Keratinocyte (primary cell): ENCODE results near the gene PRR11. TPM values are rescaled to one million over a fixed set of nuclear protein-coding genes. Genes with fewer than 3 reads are reported as not detected.
"Not testable (repeated sequence)": the region's sequence is repeated elsewhere in the genome, so short reads cannot be mapped to it uniquely, and the experiment has no call there.

ENCODE experiments used
- DNase-seq: peaks from one replicate; pipeline ENCODE4 v3.0.0-alpha.2; 2011; ENCODE audit warnings: low read depth, missing footprints, low spot score
- FAIRE-seq: peaks from 2 replicates; lab custom pipeline; 2011; peaks lifted over from hg19 to GRCh38; lab: Jason Lieb, UNC
- H2AFZ ChIP-seq: 2 replicates; pipeline ENCODE4 v1.6.0; 2012; ENCODE audit warnings: low read length, control low read depth, inconsistent platforms; ENCODE audit not compliant: control insufficient read depth
- H3K27ac ChIP-seq: 2 replicates; pipeline ENCODE4 v1.5.1; 2011; ENCODE audit warnings: low read length; ENCODE audit not compliant: control insufficient read depth, insufficient read depth
- H3K27me3 ChIP-seq: 3 replicates; pipeline ENCODE4 v1.6.0; 2011; ENCODE audit warnings: low read length; ENCODE audit not compliant: control insufficient read depth, insufficient read depth; ENCODE audit errors: extremely low read depth
- H3K36me3 ChIP-seq, 2 experiments: 2 replicates in 1 of 2; 3 replicates in 1 of 2; pipeline ENCODE4 v1.5.1; 2011; ENCODE audit warnings: low read length in 2 of 2, mild to moderate bottlenecking in 1 of 2; ENCODE audit not compliant: control insufficient read depth in 2 of 2, insufficient read depth in 2 of 2; ENCODE audit errors: extremely low read depth in 1 of 2
- H3K4me1 ChIP-seq: 3 replicates; pipeline ENCODE4 v1.5.1; 2011; ENCODE audit warnings: low read length; ENCODE audit not compliant: control insufficient read depth, insufficient read depth; ENCODE audit errors: extremely low read depth
- H3K4me2 ChIP-seq: 3 replicates; pipeline ENCODE4 v1.6.0; 2011; ENCODE audit warnings: low read depth, low read length; ENCODE audit not compliant: control insufficient read depth, insufficient read depth; ENCODE audit errors: extremely low read depth
- H3K4me3 ChIP-seq, 3 experiments: fragments of 200-600 bp in 1 of 3; sonication (generic) in 1 of 3; 2 replicates in 2 of 3; 3 replicates in 1 of 3; pipeline ENCODE4 v1.5.1; 2011 to 2016; ENCODE audit warnings: low read length in 3 of 3, mild to moderate bottlenecking in 3 of 3, control low read depth in 2 of 3, inconsistent platforms in 1 of 3, low read depth in 1 of 3, mixed read lengths in 1 of 3, mixed run types in 1 of 3, moderate library complexity in 1 of 3; ENCODE audit not compliant: control insufficient read depth in 2 of 3, insufficient read depth in 2 of 3; ENCODE audit errors: extremely low read depth in 1 of 3
- H3K79me2 ChIP-seq: 2 replicates; pipeline ENCODE4 v1.6.0; 2012; ENCODE audit warnings: low read length; ENCODE audit not compliant: control insufficient read depth, insufficient read depth
- H3K9ac ChIP-seq: 3 replicates; pipeline ENCODE4 v1.6.0; 2011; ENCODE audit warnings: low read length; ENCODE audit not compliant: control insufficient read depth, insufficient read depth; ENCODE audit errors: extremely low read depth
- H3K9me1 ChIP-seq: 3 replicates; pipeline ENCODE4 v1.6.0; 2011; ENCODE audit warnings: low read length; ENCODE audit not compliant: control insufficient read depth, insufficient read depth; ENCODE audit errors: extremely low read depth
- H3K9me3 ChIP-seq: 2 replicates; pipeline ENCODE4 v1.5.1; 2012; ENCODE audit warnings: low read depth, low read length; ENCODE audit not compliant: control insufficient read depth
- H4K20me1 ChIP-seq: 3 replicates; pipeline ENCODE4 v1.6.0; 2011; ENCODE audit warnings: low read length; ENCODE audit not compliant: control insufficient read depth, insufficient read depth; ENCODE audit errors: extremely low read depth
- EZH2 ChIP-seq: IDR thresholded peaks from one replicate; pipeline ENCODE4 v1.6.1; 2012; ENCODE audit warnings: inconsistent platforms, mild to moderate bottlenecking, low read length, moderate library complexity
- dilution Hi-C: fragments of 300-500 bp; cut with MboI; formaldehyde crosslinking; loops from one replicate; pipeline ENCODE4 v1.7.0; 2020; ENCODE audit warnings: low sequenced_read_pairs; ENCODE audit not compliant: extremely low pct_ligation_motif_present
- polyA plus RNA-seq, 5 experiments: library from polyadenylated mRNA; depleted of rRNA in 3 of 5; stranded (reverse) in 3 of 5; stranded (forward) in 1 of 5; unstranded in 1 of 5; fragments of >200 nt; gene quantifications; 1 replicate in 1 of 5; 2 replicates in 3 of 5; 3 replicates in 1 of 5; pipeline versions ENCODE4 v1.2.1 to v1.2.3, GENCODE V29; 2011 to 2012; ENCODE audit warnings: missing spikeins in 2 of 5, low read depth in 1 of 5, low replicate concordance in 1 of 5
- TF ChIP-seq, protein P1 (sequence below), 3 experiments: IDR thresholded peaks in 1 of 3; conservative IDR thresholded peaks in 1 of 3; optimal IDR thresholded peaks in 1 of 3; 2 replicates in 2 of 3; 3 replicates in 1 of 3; pipeline versions ENCODE3 to v1.5.1; 2011; ENCODE audit warnings: low read length in 3 of 3, mild to moderate bottlenecking in 3 of 3, moderate library complexity in 2 of 3, control low read depth in 1 of 3, inconsistent platforms in 1 of 3; ENCODE audit not compliant: insufficient read depth in 2 of 3; ENCODE audit errors: extremely low read depth in 1 of 3

Gene PRR11
- polyA plus RNA-seq, 1 donor (not counting 4 experiments of a cell fraction or from before 2014, with no cell fraction given) = 40.1 TPM

DNA sequence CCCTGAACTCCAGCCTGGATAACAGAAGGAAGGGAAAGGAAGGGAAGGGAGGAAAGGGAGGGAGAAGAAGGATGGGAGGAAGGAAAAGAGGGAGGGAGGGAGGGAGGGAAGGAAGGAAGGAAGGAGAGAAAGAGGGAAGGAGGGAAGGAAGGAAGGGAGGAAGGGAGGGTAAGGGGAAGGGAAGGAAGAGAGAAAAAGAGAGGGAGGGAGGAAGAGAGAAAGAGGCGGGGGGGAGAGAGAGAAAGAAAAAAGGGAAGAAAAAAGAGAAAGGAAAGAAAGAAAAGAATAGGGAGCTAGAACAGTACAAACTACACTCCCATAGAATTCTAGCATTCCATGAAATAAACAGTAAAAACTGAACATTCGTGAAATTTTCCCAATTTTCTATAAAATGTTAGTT, 25.7 kb upstream of the PRR11 start:
- dilution Hi-C loops = no loop called here
- Histone ChIP-seq H3K36me3 (no peaks in the 10 kb centered on the region), H3K4me2 (no peak overlapping the region), H3K4me1 (no peaks in the 10 kb centered on the region), H4K20me1 (no peaks in the 10 kb centered on the region), H3K9me1 (no peaks in the 10 kb centered on the region), H2AFZ (no peak overlapping the region), H3K9ac (no peak overlapping the region), H3K4me3 (no peak overlapping the region), H3K79me2 (peaks cover 48% of the 10 kb centered on the region), H3K27me3 (no peaks in the 10 kb centered on the region), H3K27ac (no peak overlapping the region), H3K9me3 (no peaks in the 10 kb centered on the region)
- FAIRE-seq (no peak), DNase-seq (no peak)
- no peak for TF ChIP-seq EZH2
- TF ChIP-seq, protein P1, sequence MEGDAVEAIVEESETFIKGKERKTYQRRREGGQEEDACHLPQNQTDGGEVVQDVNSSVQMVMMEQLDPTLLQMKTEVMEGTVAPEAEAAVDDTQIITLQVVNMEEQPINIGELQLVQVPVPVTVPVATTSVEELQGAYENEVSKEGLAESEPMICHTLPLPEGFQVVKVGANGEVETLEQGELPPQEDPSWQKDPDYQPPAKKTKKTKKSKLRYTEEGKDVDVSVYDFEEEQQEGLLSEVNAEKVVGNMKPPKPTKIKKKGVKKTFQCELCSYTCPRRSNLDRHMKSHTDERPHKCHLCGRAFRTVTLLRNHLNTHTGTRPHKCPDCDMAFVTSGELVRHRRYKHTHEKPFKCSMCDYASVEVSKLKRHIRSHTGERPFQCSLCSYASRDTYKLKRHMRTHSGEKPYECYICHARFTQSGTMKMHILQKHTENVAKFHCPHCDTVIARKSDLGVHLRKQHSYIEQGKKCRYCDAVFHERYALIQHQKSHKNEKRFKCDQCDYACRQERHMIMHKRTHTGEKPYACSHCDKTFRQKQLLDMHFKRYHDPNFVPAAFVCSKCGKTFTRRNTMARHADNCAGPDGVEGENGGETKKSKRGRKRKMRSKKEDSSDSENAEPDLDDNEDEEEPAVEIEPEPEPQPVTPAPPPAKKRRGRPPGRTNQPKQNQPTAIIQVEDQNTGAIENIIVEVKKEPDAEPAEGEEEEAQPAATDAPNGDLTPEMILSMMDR (optimal IDR thresholded peaks at IDR 0.05 in 1 of 3, IDR thresholded peaks at IDR 0.05 in 1 of 3, conservative IDR thresholded peaks at IDR 0.05 in 1 of 3; ENCODE audit: extremely low read depth in 1 of 3, insufficient read depth in 2 of 3, low read length in 3 of 3) = no peak

DNA sequence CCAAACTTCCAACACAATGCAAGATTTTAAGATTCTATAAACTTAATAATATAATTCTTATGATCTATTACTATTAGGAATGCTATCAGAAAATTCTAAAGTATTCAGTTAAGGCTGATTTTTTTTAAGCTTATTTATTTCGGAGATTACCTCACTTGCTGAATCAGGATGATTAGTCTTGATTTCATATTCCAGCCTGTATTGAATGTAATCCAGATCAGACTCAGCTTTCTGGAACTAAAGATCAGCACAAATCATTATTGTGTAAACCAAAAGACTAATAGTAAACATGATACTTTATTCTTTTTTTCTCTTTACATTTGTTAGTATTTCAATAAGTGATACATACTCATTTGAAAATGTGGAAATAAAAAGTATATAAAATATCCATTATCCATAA, 24.4 kb upstream of the PRR11 start:
- DNase-seq = no peak
- H4K20me1 ChIP-seq = no peaks in the 10 kb centered on the region
- peaks cover 57% of the 10 kb centered on the region for H3K79me2 ChIP-seq
- TF ChIP-seq, protein P1 (optimal IDR thresholded peaks at IDR 0.05 in 1 of 3, IDR thresholded peaks at IDR 0.05 in 1 of 3, conservative IDR thresholded peaks at IDR 0.05 in 1 of 3; ENCODE audit: extremely low read depth in 1 of 3, insufficient read depth in 2 of 3, low read length in 3 of 3) = no peak
- TF ChIP-seq EZH2 = no peak
- no peak overlapping the region for H3K4me3 ChIP-seq
- H3K4me2 ChIP-seq = no peak overlapping the region
- H3K9ac ChIP-seq = no peak overlapping the region
- no peaks in the 10 kb centered on the region for H3K4me1 ChIP-seq
- H3K36me3 ChIP-seq = no peaks in the 10 kb centered on the region
- no peaks in the 10 kb centered on the region for H3K9me1 ChIP-seq
- H3K27me3 ChIP-seq = no peaks in the 10 kb centered on the region
- dilution Hi-C loops = no loop called here
- FAIRE-seq = no peak
- H3K27ac ChIP-seq = no peak overlapping the region
- no peak overlapping the region for H2AFZ ChIP-seq
- H3K9me3 ChIP-seq = no peaks in the 10 kb centered on the region

DNA sequence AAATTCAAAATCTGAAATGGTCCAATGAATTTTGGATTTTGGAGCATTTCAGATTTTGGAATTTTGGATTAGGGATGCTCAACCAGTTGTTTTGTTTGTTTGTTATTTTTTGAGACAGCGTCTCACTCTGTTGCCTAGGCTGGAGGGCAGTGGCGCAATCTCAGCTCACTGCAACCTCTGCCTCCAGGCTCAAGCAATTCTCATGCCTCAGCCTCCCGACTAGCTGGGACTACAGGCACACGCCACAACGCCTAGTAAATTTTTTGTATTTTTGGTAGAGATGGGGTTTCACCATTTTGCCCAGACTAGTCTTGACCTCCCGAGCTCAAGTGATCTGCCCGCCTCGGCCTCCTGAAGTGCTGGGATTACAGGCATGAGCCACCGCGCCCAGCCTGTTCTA, 17.2 kb upstream of the PRR11 start:
- H3K79me2 ChIP-seq = peaks cover 85% of the 10 kb centered on the region
- FAIRE-seq = not testable (repeated sequence)

More for the DNA sequence above, 17.2 kb upstream of the PRR11 start:
- dilution Hi-C loops, H3K4me3 ChIP-seq, H3K4me2 ChIP-seq, H3K9me1 ChIP-seq, H3K9ac ChIP-seq, H3K36me3 ChIP-seq, H3K27me3 ChIP-seq, H2AFZ ChIP-seq, H4K20me1 ChIP-seq, H3K9me3 ChIP-seq, H3K27ac ChIP-seq, DNase-seq: not testable (repeated sequence)
- peaks cover 25% of the 10 kb centered on the region for H3K4me1 ChIP-seq
